HG03159 (cell line): Measurements from ENCODE around the gene MIPOL1.
"Not testable (repeated sequence)": the region's sequence is repeated elsewhere in the genome, so short reads cannot be mapped to it uniquely, and the experiment has no call there.

Source experiments
- ATAC-seq: cut with Tn5 transposase; IDR thresholded peaks from one replicate; pipeline ENCODE4 v1.9.1; 2021; ENCODE audit warnings: mild to moderate bottlenecking, moderate library complexity; ENCODE audit not compliant: unreplicated experiment

Gene MIPOL1

DNA sequence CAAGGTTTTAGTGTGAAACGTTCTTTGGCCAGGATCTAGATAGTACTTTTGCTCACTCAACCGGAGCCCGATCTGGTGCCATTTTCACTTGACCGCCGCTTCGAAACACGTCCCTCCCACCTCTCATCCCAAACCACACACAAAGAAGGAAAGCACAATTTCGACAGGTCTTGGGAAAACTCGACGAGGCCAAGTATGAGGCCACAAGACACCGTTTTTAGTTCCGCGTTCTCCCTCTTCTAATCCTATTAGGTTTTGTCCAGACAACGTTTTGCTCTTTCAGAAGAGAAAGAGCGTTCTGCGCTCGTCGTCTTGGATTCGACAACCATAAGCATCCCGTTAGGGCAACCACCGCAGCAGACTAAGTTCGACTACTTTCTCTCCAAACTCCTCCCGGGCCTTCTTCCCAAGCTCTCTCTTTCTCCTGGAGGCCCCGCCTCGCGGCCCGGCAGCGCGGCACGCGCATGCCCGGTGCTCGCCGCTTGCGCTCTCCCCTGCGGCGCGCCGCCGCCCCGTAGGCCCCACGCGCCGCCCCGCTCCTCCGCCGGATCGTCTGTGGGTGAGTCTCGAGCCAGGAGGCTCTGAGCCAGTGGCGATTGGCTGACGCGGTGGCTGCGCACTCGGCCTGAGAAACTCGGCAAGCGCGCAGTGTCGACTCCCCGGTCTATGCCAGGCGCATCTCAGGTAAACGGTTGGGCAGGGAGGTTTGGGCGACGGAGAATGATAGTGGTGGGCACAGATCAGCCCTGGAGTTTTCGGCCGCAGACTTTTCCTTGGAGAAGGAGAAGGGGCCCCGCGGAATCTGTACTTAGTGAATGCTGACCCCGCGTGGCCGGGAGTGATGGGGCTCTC is at the start of gene MIPOL1:
TSS of gene MIPOL1 (plus strand) at position 517 of the 852 bp plus-strand sequence. CDS start 49,952 bp downstream, outside the sequence.
- no peak for ATAC-seq

DNA sequence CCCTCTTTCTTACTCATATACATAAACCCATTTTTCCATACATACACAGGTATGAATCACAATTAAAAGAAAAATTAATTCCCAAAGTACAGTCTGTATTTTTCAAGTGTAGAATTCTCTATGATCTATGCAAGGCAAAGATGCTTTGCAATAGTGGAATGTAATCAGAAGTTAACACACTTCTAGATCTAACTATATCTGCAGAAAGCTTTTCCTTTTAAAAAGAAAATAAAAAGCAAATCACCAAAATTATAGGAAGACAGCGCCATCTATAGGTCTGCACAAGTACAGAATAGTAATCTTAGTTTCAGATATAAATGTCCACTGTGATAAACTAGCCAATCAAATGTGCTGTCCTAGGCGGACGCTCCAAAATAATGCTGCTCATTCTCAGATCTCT is 47.3 kb upstream of the MIPOL1 start:
- no peak for ATAC-seq

GRCh38 chr14:37153005-37153404 is 44.7 kb upstream of the MIPOL1 start:
- ATAC-seq, result no peak

GRCh38 chr14:37153483-37153882 is 44.3 kb upstream of the MIPOL1 start:
- ATAC-seq, result no peak

- ATAC-seq, result no peak
These were observed 39.8 kb upstream of the MIPOL1 start for GRCh38 chr14:37157987-37158386.

- ATAC-seq, result not testable (repeated sequence)
These were observed 35.4 kb upstream of the MIPOL1 start for GRCh38 chr14:37162307-37162706.

DNA sequence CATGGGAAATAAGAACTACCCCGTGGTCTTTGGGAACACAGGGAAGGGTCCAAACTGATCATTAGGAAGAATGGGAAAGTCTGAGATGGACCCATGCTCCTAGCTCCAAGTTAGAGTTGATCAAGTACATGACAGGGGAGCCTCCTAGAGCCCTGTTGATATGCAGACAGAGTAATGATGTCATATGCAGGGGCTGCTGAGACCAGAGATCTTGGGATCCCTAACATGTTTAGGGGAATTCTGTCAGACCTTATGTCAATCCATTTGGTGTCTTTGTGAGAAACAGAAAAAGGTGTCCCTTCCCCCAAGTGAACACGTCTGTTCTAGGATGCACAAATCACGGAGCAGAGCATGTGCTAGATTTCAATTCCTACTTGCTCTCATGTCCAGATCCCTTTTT is 31.9 kb upstream of the MIPOL1 start:
- no peak for ATAC-seq

- no peak for ATAC-seq
These were observed 30.3 kb upstream of the MIPOL1 start for GRCh38 chr14:37167151-37168047.

DNA sequence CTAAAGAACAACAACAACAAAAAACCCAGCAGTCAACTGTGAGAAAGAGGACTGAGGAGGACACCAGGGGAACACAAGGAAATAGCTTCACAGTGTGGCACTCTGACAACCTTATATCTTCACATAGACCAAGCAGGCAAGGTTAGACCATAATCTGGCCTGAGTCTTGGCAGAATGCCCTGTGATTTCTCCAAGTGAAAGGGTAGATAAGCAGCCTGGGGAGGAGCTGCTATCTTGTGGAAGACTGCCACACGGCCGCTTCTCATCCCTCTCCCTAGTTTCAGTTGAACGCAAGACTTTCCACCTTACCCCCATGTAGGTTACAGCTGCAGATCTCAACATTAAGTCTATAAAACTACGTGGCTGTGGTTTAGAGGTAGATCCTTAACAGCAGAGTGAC is 29.0 kb upstream of the MIPOL1 start:
- no peak for ATAC-seq

GRCh38 chr14:37170237-37170636 is 27.5 kb upstream of the MIPOL1 start:
- ATAC-seq, result no peak

GRCh38 chr14:37170993-37171392 is 26.7 kb upstream of the MIPOL1 start:
- no peak for ATAC-seq

DNA sequence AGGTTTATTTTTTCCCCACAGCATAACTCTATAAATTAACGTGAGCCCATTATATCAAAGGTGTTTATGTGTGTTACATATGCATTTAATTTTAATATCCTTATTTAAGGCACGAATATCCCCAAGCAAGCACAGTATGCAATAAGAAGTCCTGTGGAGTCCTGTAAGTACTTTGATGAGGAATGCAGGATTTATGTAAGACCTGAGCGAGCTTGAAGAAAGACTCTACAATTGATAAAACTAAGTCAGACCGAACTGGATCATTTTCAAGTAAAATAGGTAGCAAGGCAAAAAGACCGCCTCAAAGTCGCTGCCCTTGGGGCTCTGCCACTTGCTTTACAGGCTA is 26.1 kb upstream of the MIPOL1 start:
- ATAC-seq, result no peak

GRCh38 chr14:37172024-37172869 is 25.5 kb upstream of the MIPOL1 start, which contains the start of gene SLC25A21:
TSS of gene SLC25A21 (minus strand) at chr14:37172606.
- ATAC-seq, result no peak

GRCh38 chr14:37172936-37173614 is 24.7 kb upstream of the MIPOL1 start:
- ATAC-seq, result no peak

- no peak for ATAC-seq
These were observed 17.7 kb upstream of the MIPOL1 start for GRCh38 chr14:37179896-37180502.

GRCh38 chr14:37180886-37181285 is 16.9 kb upstream of the MIPOL1 start:
- not testable (repeated sequence) for ATAC-seq

DNA sequence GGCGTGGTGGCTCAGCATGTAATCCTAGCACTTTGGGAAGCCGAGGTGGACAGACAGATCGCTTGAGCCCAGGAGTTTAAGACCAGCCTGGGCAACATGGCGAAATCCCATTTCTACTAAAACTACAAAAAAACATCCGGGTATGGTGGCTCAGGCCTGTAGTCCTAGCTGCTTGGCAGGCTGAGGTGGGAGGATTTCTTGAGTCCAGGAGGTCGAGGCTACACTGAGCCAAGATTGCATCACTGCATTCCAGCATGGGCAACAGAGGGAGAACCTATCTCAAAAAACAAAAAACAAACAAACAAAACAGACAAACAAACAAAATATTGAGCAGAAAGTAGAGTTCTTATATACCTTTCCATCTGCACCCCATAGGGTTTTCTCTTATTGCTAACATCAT is 16.3 kb upstream of the MIPOL1 start:
- no peak for ATAC-seq

GRCh38 chr14:37184520-37184919 is 13.2 kb upstream of the MIPOL1 start:
- ATAC-seq, result not testable (repeated sequence)

DNA sequence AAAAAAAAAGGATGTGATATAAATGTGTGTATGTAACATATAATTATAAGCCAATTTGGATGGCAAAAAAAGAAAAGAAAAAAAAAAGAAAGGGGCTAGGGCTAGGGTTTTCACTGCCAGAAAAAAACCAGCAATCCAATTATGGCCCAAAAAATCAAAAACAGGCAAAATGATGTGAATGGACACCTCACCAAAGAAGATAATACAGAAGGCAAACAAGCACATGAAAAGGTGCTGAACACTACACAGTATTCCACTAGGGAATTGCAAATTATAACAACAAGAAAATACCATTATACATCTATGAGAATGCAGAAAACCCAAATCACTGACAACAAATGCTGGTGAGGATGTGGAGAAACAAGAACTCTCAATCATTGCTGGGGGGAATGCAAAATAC is 12.1 kb upstream of the MIPOL1 start:
- no peak for ATAC-seq

- no peak for ATAC-seq
These were observed 10.9 kb upstream of the MIPOL1 start for GRCh38 chr14:37186865-37187264.
